Measurements from ENCODE around the gene ITGA4. TPM values are rescaled to one million over a fixed set of nuclear protein-coding genes. Genes with fewer than 3 reads are reported as not detected.

ITGA4 gene
- total and polyA plus RNA-seq, 2 of the 13 experiments (the other 11 are each of a cell fraction or from before 2014, with no cell fraction given): not detected

DNA sequence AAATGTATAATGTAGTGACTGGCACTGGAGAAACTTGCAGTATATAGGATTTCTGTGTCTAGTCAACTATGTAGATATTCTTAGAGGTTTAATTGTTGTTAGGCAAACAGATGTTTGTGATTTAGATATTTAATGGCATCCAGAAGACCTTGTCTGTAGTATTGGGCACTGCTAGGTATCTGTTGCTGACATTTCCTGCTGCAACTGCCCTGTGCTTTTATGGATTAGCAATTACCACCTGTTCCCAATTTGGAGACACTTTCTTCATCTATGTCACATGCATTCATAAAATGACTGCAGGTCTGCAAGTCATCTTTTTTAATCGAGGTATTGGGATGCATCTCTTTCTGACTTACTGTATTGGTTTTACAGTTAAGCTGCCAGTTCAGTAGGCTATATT, 71.3 kb downstream of the ITGA4 start:
- Histone ChIP-seq H2AFZ (ENCODE audit: low read length) (no peak overlapping the region), H3K9me3 (ENCODE audit: low read length) (no peaks in the 10 kb centered on the region), H3K27me3 (ENCODE audit: control insufficient read depth in 1 of 2, insufficient read depth in 2 of 2, low read length in 2 of 2) (no peaks in the 10 kb centered on the region; a peak in 1 of 5 replicates), H3K79me2 (ENCODE audit: insufficient read depth, low read length) (no peaks in the 10 kb centered on the region), H3K9ac (ENCODE audit: insufficient read depth, low read depth, low read length) (no peak overlapping the region), H3K4me3 (replicated peaks in 1 of 3; ENCODE audit: insufficient read depth in 1 of 3, low read depth in 2 of 3, low read length in 3 of 3) (no peak overlapping the region), H3K27ac (ENCODE audit: extremely low read length, insufficient read depth, low read length) (no peak overlapping the region), H4K20me1 (ENCODE audit: insufficient read depth, low read length) (no peaks in the 10 kb centered on the region), H3K4me2 (ENCODE audit: low read depth, low read length) (no peak overlapping the region), H3K4me1 (ENCODE audit: insufficient read depth, low read length) (no peaks in the 10 kb centered on the region), H3K36me3 (replicated peaks in 1 of 2; ENCODE audit: control insufficient read depth in 1 of 2, insufficient read depth in 2 of 2, low read length in 2 of 2) (no peaks in the 10 kb centered on the region)
- no peak for DNase-seq (ENCODE audit: low spot score)
- CTCF ChIA-PET (ENCODE audit: low intra/inter-chr PET ratio, low total read pairs): no interaction called here
- no peak for ATAC-seq
- 0% methylated on average over 1 of the region's 1 CpG for WGBS (ENCODE audit: low lambda C conversion rate)
- POLR2A ChIA-PET: no interaction called here
- intact Hi-C loops (cut with micrococcal nuclease; ENCODE audit: unreplicated experiment): no loop called here
- no TSS peak for BruUV-seq (replicated peaks)
- TF ChIP-seq ZNF879 (CRISPR knock-in tag; IDR thresholded peaks at IDR 0.05) (no peak), ELF1 (CRISPR knock-in tag; IDR thresholded peaks at IDR 0.05) (no peak), ZEB1 (IDR thresholded peaks at IDR 0.05; ENCODE audit: insufficient replicate concordance, low read depth) (no peak)
- no peak for FAIRE-seq
- in situ Hi-C loops (cut with HindIII; ENCODE audit: extremely low pct_ligation_motif_present, low pct_unique_long_range_greater_than_20kb): no loop called here

DNA sequence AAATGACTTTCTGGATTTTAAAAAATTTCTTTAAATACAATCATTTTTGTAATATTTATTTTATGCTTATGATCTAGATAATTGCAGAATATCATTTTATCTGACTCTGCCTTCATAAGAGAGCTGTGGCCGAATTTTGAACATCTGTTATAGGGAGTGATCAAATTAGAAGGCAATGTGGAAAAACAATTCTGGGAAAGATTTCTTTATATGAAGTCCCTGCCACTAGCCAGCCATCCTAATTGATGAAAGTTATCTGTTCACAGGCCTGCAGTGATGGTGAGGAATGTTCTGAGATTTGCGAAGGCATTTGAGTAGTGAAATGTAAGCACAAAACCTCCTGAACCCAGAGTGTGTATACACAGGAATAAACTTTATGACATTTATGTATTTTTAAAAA, 79.5 kb downstream of the ITGA4 start:
- Histone ChIP-seq H3K4me3 (replicated peaks in 1 of 3; ENCODE audit: insufficient read depth in 1 of 3, low read depth in 2 of 3, low read length in 3 of 3) (no peak overlapping the region), H3K27ac (ENCODE audit: extremely low read length, insufficient read depth, low read length) (no peak overlapping the region), H3K9ac (ENCODE audit: insufficient read depth, low read depth, low read length) (no peak overlapping the region), H3K27me3 (ENCODE audit: control insufficient read depth in 1 of 2, insufficient read depth in 2 of 2, low read length in 2 of 2) (no peaks in the 10 kb centered on the region), H3K36me3 (replicated peaks in 1 of 2; ENCODE audit: control insufficient read depth in 1 of 2, insufficient read depth in 2 of 2, low read length in 2 of 2) (no peaks in the 10 kb centered on the region), H3K79me2 (ENCODE audit: insufficient read depth, low read length) (no peaks in the 10 kb centered on the region), H2AFZ (ENCODE audit: low read length) (no peak overlapping the region), H3K4me1 (ENCODE audit: insufficient read depth, low read length) (no peaks in the 10 kb centered on the region), H3K9me3 (ENCODE audit: low read length) (no peaks in the 10 kb centered on the region), H3K4me2 (ENCODE audit: low read depth, low read length) (no peak overlapping the region), H4K20me1 (ENCODE audit: insufficient read depth, low read length) (no peaks in the 10 kb centered on the region)
- no peak for TF ChIP-seq ZNF850 (CRISPR knock-in tag; conservative IDR thresholded peaks at IDR 0.05)
- TF ChIP-seq DNMT3B (CRISPR knock-in tag; conservative IDR thresholded peaks at IDR 0.05): no peak
- TF ChIP-seq ZFP36L2 (CRISPR knock-in tag; IDR thresholded peaks at IDR 0.05): no peak
- TF ChIP-seq, protein P1, sequence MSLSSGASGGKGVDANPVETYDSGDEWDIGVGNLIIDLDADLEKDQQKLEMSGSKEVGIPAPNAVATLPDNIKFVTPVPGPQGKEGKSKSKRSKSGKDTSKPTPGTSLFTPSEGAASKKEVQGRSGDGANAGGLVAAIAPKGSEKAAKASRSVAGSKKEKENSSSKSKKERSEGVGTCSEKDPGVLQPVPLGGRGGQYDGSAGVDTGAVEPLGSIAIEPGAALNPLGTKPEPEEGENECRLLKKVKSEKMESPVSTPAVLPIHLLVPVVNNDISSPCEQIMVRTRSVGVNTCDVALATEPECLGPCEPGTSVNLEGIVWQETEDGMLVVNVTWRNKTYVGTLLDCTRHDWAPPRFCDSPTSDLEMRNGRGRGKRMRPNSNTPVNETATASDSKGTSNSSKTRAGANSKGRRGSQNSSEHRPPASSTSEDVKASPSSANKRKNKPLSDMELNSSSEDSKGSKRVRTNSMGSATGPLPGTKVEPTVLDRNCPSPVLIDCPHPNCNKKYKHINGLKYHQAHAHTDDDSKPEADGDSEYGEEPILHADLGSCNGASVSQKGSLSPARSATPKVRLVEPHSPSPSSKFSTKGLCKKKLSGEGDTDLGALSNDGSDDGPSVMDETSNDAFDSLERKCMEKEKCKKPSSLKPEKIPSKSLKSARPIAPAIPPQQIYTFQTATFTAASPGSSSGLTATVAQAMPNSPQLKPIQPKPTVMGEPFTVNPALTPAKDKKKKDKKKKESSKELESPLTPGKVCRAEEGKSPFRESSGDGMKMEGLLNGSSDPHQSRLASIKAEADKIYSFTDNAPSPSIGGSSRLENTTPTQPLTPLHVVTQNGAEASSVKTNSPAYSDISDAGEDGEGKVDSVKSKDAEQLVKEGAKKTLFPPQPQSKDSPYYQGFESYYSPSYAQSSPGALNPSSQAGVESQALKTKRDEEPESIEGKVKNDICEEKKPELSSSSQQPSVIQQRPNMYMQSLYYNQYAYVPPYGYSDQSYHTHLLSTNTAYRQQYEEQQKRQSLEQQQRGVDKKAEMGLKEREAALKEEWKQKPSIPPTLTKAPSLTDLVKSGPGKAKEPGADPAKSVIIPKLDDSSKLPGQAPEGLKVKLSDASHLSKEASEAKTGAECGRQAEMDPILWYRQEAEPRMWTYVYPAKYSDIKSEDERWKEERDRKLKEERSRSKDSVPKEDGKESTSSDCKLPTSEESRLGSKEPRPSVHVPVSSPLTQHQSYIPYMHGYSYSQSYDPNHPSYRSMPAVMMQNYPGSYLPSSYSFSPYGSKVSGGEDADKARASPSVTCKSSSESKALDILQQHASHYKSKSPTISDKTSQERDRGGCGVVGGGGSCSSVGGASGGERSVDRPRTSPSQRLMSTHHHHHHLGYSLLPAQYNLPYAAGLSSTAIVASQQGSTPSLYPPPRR (CRISPR knock-in tag; IDR thresholded peaks at IDR 0.05; ENCODE audit: borderline replicate concordance): no peak
- TF ChIP-seq ATF7 (IDR thresholded peaks at IDR 0.05): no peak
- no peak for TF ChIP-seq ATF7 (CRISPR knock-in tag; IDR thresholded peaks at IDR 0.05)
- no peak for TF ChIP-seq GATA4 (IDR thresholded peaks at IDR 0.05; ENCODE audit: borderline replicate concordance, low read depth)
- TF ChIP-seq ZNF256 (CRISPR knock-in tag; conservative IDR thresholded peaks at IDR 0.05): no peak
- no peak for TF ChIP-seq ZNF33B (CRISPR knock-in tag; IDR thresholded peaks at IDR 0.05)
- TF ChIP-seq MZF1 (CRISPR knock-in tag; IDR thresholded peaks at IDR 0.05; ENCODE audit: borderline replicate concordance): no peak
- intact Hi-C loops (cut with micrococcal nuclease; ENCODE audit: unreplicated experiment) (no loop called here), in situ Hi-C loops (cut with HindIII; ENCODE audit: extremely low pct_ligation_motif_present, low pct_unique_long_range_greater_than_20kb) (no loop called here)
- ATAC-seq (no peak), DNase-seq (ENCODE audit: low spot score) (no peak), FAIRE-seq (no peak)
- 40% methylated on average over 2 of the region's 2 CpGs for WGBS (ENCODE audit: low lambda C conversion rate)
- CTCF ChIA-PET (ENCODE audit: low intra/inter-chr PET ratio, low total read pairs): no interaction called here
- no TSS peak for BruUV-seq (replicated peaks)
- POLR2A ChIA-PET: no interaction called here

All from HepG2 (cell line).